MCF 10A (cell line): Measurements from ENCODE around the gene CD244. TPM values are rescaled to one million over a fixed set of nuclear protein-coding genes. Genes with fewer than 3 reads are reported as not detected.

Experiments
- BruUV-seq: library from RNA; stranded (reverse); fragments of 400-500 nt; replicated peaks from 2 replicates; lab custom pipeline; 2021; lab: Mats Ljungman, UMichigan
- CTCF ChIA-PET: fragments of 300-600 bp; sonication (Branson Sonifier 250); formaldehyde crosslinking; extraction: SDS; loops from one replicate; lab custom pipeline; 2021; ENCODE audit warnings: antibody characterized with exemption, inconsistent platforms; lab: Yijun Ruan, JAX
- POLR2A ChIA-PET: fragments of 300-600, 350-650 bp; sonication (Branson Sonifier 250); formaldehyde crosslinking; extraction: SDS; loops from one replicate; lab custom pipeline; 2020; ENCODE audit warnings: antibody characterized with exemption, inconsistent platforms; lab: Yijun Ruan, JAX
- DNase-seq: peaks from one replicate; pipeline ENCODE4 v3.0.0-alpha.2; 2018; ENCODE audit not compliant: unreplicated experiment
- H3K27ac Mint-ChIP-seq: one replicate; pipeline ENCODE4 v1.8.0; 2022; ENCODE audit warnings: mild to moderate bottlenecking, low read depth, mixed read lengths; ENCODE audit not compliant: unreplicated experiment
- H3K27me3 Mint-ChIP-seq: one replicate; pipeline ENCODE4 v1.8.0; 2022; ENCODE audit warnings: mixed read lengths; ENCODE audit not compliant: insufficient read depth, unreplicated experiment
- H3K36me3 Mint-ChIP-seq: one replicate; pipeline ENCODE4 v1.8.0; 2022; ENCODE audit warnings: mild to moderate bottlenecking, moderate library complexity, mixed read lengths; ENCODE audit not compliant: insufficient read depth, unreplicated experiment
- H3K4me1 Mint-ChIP-seq: one replicate; pipeline ENCODE4 v1.8.0; 2022; ENCODE audit warnings: mixed read lengths; ENCODE audit not compliant: insufficient read depth, unreplicated experiment
- H3K4me3 Mint-ChIP-seq: one replicate; pipeline ENCODE4 v1.8.0; 2022; ENCODE audit warnings: mild to moderate bottlenecking, moderate library complexity, mixed read lengths; ENCODE audit not compliant: unreplicated experiment
- H3K9me3 Mint-ChIP-seq: one replicate; pipeline ENCODE4 v1.8.0; 2022; ENCODE audit warnings: mixed read lengths; ENCODE audit not compliant: unreplicated experiment
- CTCF ChIP-seq: fragments of 200-600 bp; IDR thresholded peaks from one replicate; pipeline ENCODE4 v1.8.0; 2022; ENCODE audit warnings: antibody characterized with exemption, mild to moderate bottlenecking; ENCODE audit not compliant: unreplicated experiment
- intact Hi-C: fragments of 100-400 bp; cut with micrococcal nuclease; formaldehyde crosslinking; loops from 2 replicates; pipeline ENCODE4 v1.14.1; 2022
- total RNA-seq: library from RNA; stranded (reverse); gene quantifications from 2 replicates; pipeline ENCODE4 v1.2.3, GENCODE V29; 2022

CD244 gene
- total RNA-seq, 1 experiment from 2014 or later, result not detected

- Mint-ChIP-seq H3K36me3 (no peaks in the 10 kb centered on the region), H3K9me3 (no peaks in the 10 kb centered on the region), H3K27me3 (no peaks in the 10 kb centered on the region), H3K4me1 (no peaks in the 10 kb centered on the region), H3K27ac (no peak overlapping the region), H3K4me3 (no peak overlapping the region)
- DNase-seq, result no peak
- intact Hi-C loops, result loop anchor here (5.0 kb wide), 1 partner anchor 258 kb away; the partner anchor contains the start of gene KLHDC9
- ChIA-PET CTCF (interaction anchor here (0.5 to 6.9 kb wide), 5 partner anchors 9 to 269 kb away, joined by 3 to 51 read pairs (median 5); no protein-coding TSS in a partner anchor), POLR2A (interaction anchor here (0.6 kb wide), 1 partner anchor 21 kb away, joined by 3 read pairs; no protein-coding TSS in a partner anchor)
- BruUV-seq, result no TSS peak
- no peak for TF ChIP-seq CTCF
Observed at GRCh38 chr1:160839746-160840145, 22.9 kb downstream of the CD244 start.

GRCh38 chr1:160838888-160839287 is 23.8 kb downstream of the CD244 start:
- no TSS peak for BruUV-seq
- H3K4me3 Mint-ChIP-seq, result no peak overlapping the region
- no peak for TF ChIP-seq CTCF
- intact Hi-C loops, result loop anchor here (5.0 kb wide), 1 partner anchor 258 kb away; the partner anchor contains the start of gene KLHDC9
- H3K27me3 Mint-ChIP-seq, result no peaks in the 10 kb centered on the region
- CTCF ChIA-PET, result interaction anchor here (0.5 to 6.9 kb wide), 6 partner anchors 47 to 301 kb away, joined by 3 to 51 read pairs (median 4); no protein-coding TSS in a partner anchor
- DNase-seq, result no peak
- H3K27ac Mint-ChIP-seq, result no peak overlapping the region
- no peaks in the 10 kb centered on the region for H3K9me3 Mint-ChIP-seq
- POLR2A ChIA-PET, result interaction anchor here (0.9 kb wide), 1 partner anchor 182 kb away, joined by 3 read pairs; the partner anchor contains the start of gene F11R
- no peaks in the 10 kb centered on the region for H3K36me3 Mint-ChIP-seq
- no peaks in the 10 kb centered on the region for H3K4me1 Mint-ChIP-seq

GRCh38 chr1:160837558-160838205 is 25.0 kb downstream of the CD244 start:
- CTCF ChIA-PET, result interaction anchor here (0.6 to 5.0 kb wide), 16 partner anchors 10 to 301 kb away, joined by 3 to 139 read pairs (median 4); partner anchors contain the start of gene ITLN2
- BruUV-seq, result no TSS peak

More at GRCh38 chr1:160837558-160838205, 25.0 kb downstream of the CD244 start:
- no peaks in the 10 kb centered on the region for H3K27me3 Mint-ChIP-seq
- no peak overlapping the region for H3K4me3 Mint-ChIP-seq
- POLR2A ChIA-PET, result interaction anchor here (0.6 to 3.5 kb wide), 2 partner anchors 115 to 246 kb away, joined by 3 to 20 read pairs; no protein-coding TSS in a partner anchor
- DNase-seq, result no peak
- no peak overlapping the region for H3K27ac Mint-ChIP-seq
- no peaks in the 10 kb centered on the region for H3K36me3 Mint-ChIP-seq
- H3K9me3 Mint-ChIP-seq, result no peaks in the 10 kb centered on the region
- intact Hi-C loops, result loop anchor here (5.0 kb wide), 1 partner anchor 260 kb away; the partner anchor contains the start of gene KLHDC9
- H3K4me1 Mint-ChIP-seq, result no peaks in the 10 kb centered on the region
- no peak for TF ChIP-seq CTCF
